ENCODE results near the gene FLT1. TPM values are rescaled to one million over a fixed set of nuclear protein-coding genes. Genes with fewer than 3 reads are reported as not detected.

FLT1 gene
- total RNA-seq, 1 experiment from 2014 or later, result not detected

- Histone ChIP-seq H4K20me1 (ENCODE audit: insufficient read depth) (no peaks in the 10 kb centered on the region; the same call in 1 of the 2 replicates), H3K4me1 (replicated peaks; ENCODE audit: insufficient read depth) (no peaks in the 10 kb centered on the region), H3F3A (ENCODE audit: insufficient read depth, low read depth) (no peaks in the 10 kb centered on the region), H2AFZ (no peak overlapping the region), H3K36me3 (ENCODE audit: low read depth) (no peaks in the 10 kb centered on the region), H3K79me2 (ENCODE audit: low read depth) (no peaks in the 10 kb centered on the region), H3K4me2 (no peak overlapping the region), H3K9me2 (ENCODE audit: insufficient read depth) (no peaks in the 10 kb centered on the region), H3K27ac (no peak overlapping the region), H3K4me3 (no peak overlapping the region), H3K9me3 (ENCODE audit: insufficient read depth, low read depth) (no peaks in the 10 kb centered on the region), H3K27me3 (ENCODE audit: insufficient read depth, low read depth) (peaks cover 48% of the 10 kb centered on the region)
- no peak for DNase-seq
- CTCF ChIA-PET, result no interaction called here
- TF ChIP-seq CTCF (conservative IDR thresholded peaks at IDR 0.05) (no peak), EZH2 (IDR thresholded peaks at IDR 0.05; ENCODE audit: low read depth) (no peak)
- intact Hi-C loops (cut with micrococcal nuclease; ENCODE audit: unreplicated experiment), result no loop called here
- POLR2A ChIA-PET (ENCODE audit: unreplicated experiment), result no interaction called here
- no TSS peak for BruUV-seq (replicated peaks)
Observed at GRCh38 chr13:28531845-28532387, 37.0 kb upstream of the FLT1 start.

- intact Hi-C loops (cut with micrococcal nuclease; ENCODE audit: unreplicated experiment), result no loop called here
- no peak overlapping the region for H3K4me3 ChIP-seq
- no peak for DNase-seq
- ChIA-PET CTCF (no interaction called here), POLR2A (ENCODE audit: unreplicated experiment) (no interaction called here)
- no peaks in the 10 kb centered on the region for H3K4me1 ChIP-seq (replicated peaks; ENCODE audit: insufficient read depth)
- H3K79me2 ChIP-seq (ENCODE audit: low read depth), result no peaks in the 10 kb centered on the region
- H3K9me3 ChIP-seq (ENCODE audit: insufficient read depth, low read depth), result no peaks in the 10 kb centered on the region
- no peak overlapping the region for H3K27ac ChIP-seq
- BruUV-seq (replicated peaks), result no TSS peak
- no peaks in the 10 kb centered on the region for H3F3A ChIP-seq (ENCODE audit: insufficient read depth, low read depth)
- H3K36me3 ChIP-seq (ENCODE audit: low read depth), result no peaks in the 10 kb centered on the region
- peaks cover 46% of the 10 kb centered on the region for H3K27me3 ChIP-seq (ENCODE audit: insufficient read depth, low read depth)
- TF ChIP-seq CTCF (conservative IDR thresholded peaks at IDR 0.05), result no peak
- TF ChIP-seq EZH2 (IDR thresholded peaks at IDR 0.05; ENCODE audit: low read depth), result no peak
- no peak overlapping the region for H3K4me2 ChIP-seq
- H2AFZ ChIP-seq, result no peak overlapping the region
- no peaks in the 10 kb centered on the region for H3K9me2 ChIP-seq (ENCODE audit: insufficient read depth)
- H4K20me1 ChIP-seq (ENCODE audit: insufficient read depth), result no peaks in the 10 kb centered on the region
Observed at GRCh38 chr13:28531077-28531844, 36.3 kb upstream of the FLT1 start.

- no peaks in the 10 kb centered on the region for H3K4me1 ChIP-seq (replicated peaks; ENCODE audit: insufficient read depth)
- ChIA-PET CTCF (no interaction called here), POLR2A (ENCODE audit: unreplicated experiment) (no interaction called here)
- H3K36me3 ChIP-seq (ENCODE audit: low read depth), result no peaks in the 10 kb centered on the region
- H3K4me3 ChIP-seq, result no peak overlapping the region
- H4K20me1 ChIP-seq (ENCODE audit: insufficient read depth), result no peaks in the 10 kb centered on the region
- H3K79me2 ChIP-seq (ENCODE audit: low read depth), result no peaks in the 10 kb centered on the region
- no peaks in the 10 kb centered on the region for H3K9me2 ChIP-seq (ENCODE audit: insufficient read depth)
- no peak overlapping the region for H2AFZ ChIP-seq
- TF ChIP-seq CTCF (conservative IDR thresholded peaks at IDR 0.05), result no peak
- no peak for TF ChIP-seq EZH2 (IDR thresholded peaks at IDR 0.05; ENCODE audit: low read depth)
- H3F3A ChIP-seq (ENCODE audit: insufficient read depth, low read depth), result no peaks in the 10 kb centered on the region
- H3K9me3 ChIP-seq (ENCODE audit: insufficient read depth, low read depth), result no peaks in the 10 kb centered on the region
- intact Hi-C loops (cut with micrococcal nuclease; ENCODE audit: unreplicated experiment), result no loop called here
- no peak overlapping the region for H3K4me2 ChIP-seq
- H3K27me3 ChIP-seq (ENCODE audit: insufficient read depth, low read depth), result peaks cover 46% of the 10 kb centered on the region
- no peak for DNase-seq
- H3K27ac ChIP-seq, result no peak overlapping the region
- BruUV-seq (replicated peaks), result no TSS peak
Observed at GRCh38 chr13:28530729-28531076, 35.8 kb upstream of the FLT1 start.
